IPS-15b (cell line): ENCODE results near the gene DDX10.
"Not testable (repeated sequence)": the region's sequence is repeated elsewhere in the genome, so short reads cannot be mapped to it uniquely, and the experiment has no call there.

Experiments used
- H3K27me3 ChIP-seq: one replicate; pipeline ENCODE4 v1.6.1; 2013; ENCODE audit warnings: low read length; ENCODE audit not compliant: control insufficient read depth, insufficient read depth
- H3K36me3 ChIP-seq: one replicate; pipeline ENCODE4 v1.6.1; 2013; ENCODE audit warnings: low read length; ENCODE audit not compliant: control insufficient read depth, insufficient read depth
- H3K4me1 ChIP-seq: one replicate; pipeline ENCODE4 v1.6.1; 2013; ENCODE audit warnings: mild to moderate bottlenecking, low read length; ENCODE audit not compliant: control insufficient read depth, insufficient read depth
- H3K4me3 ChIP-seq: one replicate; pipeline ENCODE4 v1.5.1; 2013; ENCODE audit warnings: low read depth, low read length
- H3K9ac ChIP-seq: one replicate; pipeline ENCODE4 v1.6.1; 2013; ENCODE audit warnings: low read depth, mild to moderate bottlenecking, low read length
- H3K9me3 ChIP-seq: one replicate; pipeline ENCODE4 v1.6.1; 2013; ENCODE audit warnings: mild to moderate bottlenecking, low read length; ENCODE audit not compliant: control insufficient read depth, insufficient read depth

The DDX10 gene

GRCh38 chr11:108635106-108635505, 29.8 kb upstream of the DDX10 start:
- Histone ChIP-seq H3K27me3 (no peaks in the 10 kb centered on the region), H3K4me1 (no peaks in the 10 kb centered on the region), H3K9me3 (no peaks in the 10 kb centered on the region), H3K9ac (no peak overlapping the region), H3K36me3 (no peaks in the 10 kb centered on the region), H3K4me3 (no peak overlapping the region)

- H3K36me3 ChIP-seq: no peaks in the 10 kb centered on the region
- H3K9me3 ChIP-seq: no peaks in the 10 kb centered on the region
- H3K9ac ChIP-seq: no peak overlapping the region
- H3K4me1 ChIP-seq: no peaks in the 10 kb centered on the region
- H3K27me3 ChIP-seq: no peaks in the 10 kb centered on the region
- H3K4me3 ChIP-seq: no peak overlapping the region
Measured at GRCh38 chr11:108636222-108636621, 28.6 kb upstream of the DDX10 start.

- Histone ChIP-seq H3K36me3 (no peaks in the 10 kb centered on the region), H3K4me3 (no peak overlapping the region), H3K9me3 (no peaks in the 10 kb centered on the region), H3K4me1 (peaks cover under 1% of the 10 kb centered on the region), H3K27me3 (no peaks in the 10 kb centered on the region), H3K9ac (no peak overlapping the region)
Measured at GRCh38 chr11:108639146-108639545, 25.7 kb upstream of the DDX10 start.

- not testable (repeated sequence) for H3K4me1 ChIP-seq, H3K9ac ChIP-seq, H3K27me3 ChIP-seq, H3K9me3 ChIP-seq, H3K4me3 ChIP-seq, H3K36me3 ChIP-seq
Measured at GRCh38 chr11:108641752-108642151, 23.1 kb upstream of the DDX10 start.

- Histone ChIP-seq H3K9me3 (no peaks in the 10 kb centered on the region), H3K36me3 (no peaks in the 10 kb centered on the region), H3K27me3 (no peaks in the 10 kb centered on the region)
Measured at GRCh38 chr11:108643974-108644373, 20.9 kb upstream of the DDX10 start.

GRCh38 chr11:108645970-108646369, 18.9 kb upstream of the DDX10 start:
- Histone ChIP-seq H3K9ac (no peak overlapping the region), H3K4me1 (peaks cover 4% of the 10 kb centered on the region), H3K4me3 (no peak overlapping the region), H3K9me3 (no peaks in the 10 kb centered on the region), H3K36me3 (no peaks in the 10 kb centered on the region), H3K27me3 (no peaks in the 10 kb centered on the region)

More at GRCh38 chr11:108643974-108644373, 20.9 kb upstream of the DDX10 start:
- H3K4me3 ChIP-seq: no peak overlapping the region
- H3K9ac ChIP-seq: no peak overlapping the region
- H3K4me1 ChIP-seq: peaks cover 4% of the 10 kb centered on the region

GRCh38 chr11:108647387-108647700, 17.5 kb upstream of the DDX10 start:
- Histone ChIP-seq H3K36me3 (no peaks in the 10 kb centered on the region), H3K27me3 (no peaks in the 10 kb centered on the region), H3K4me1 (peaks cover 4% of the 10 kb centered on the region), H3K9ac (no peak overlapping the region), H3K4me3 (no peak overlapping the region), H3K9me3 (no peaks in the 10 kb centered on the region)

GRCh38 chr11:108647701-108648527, 17.0 kb upstream of the DDX10 start:
- H3K36me3 ChIP-seq: no peaks in the 10 kb centered on the region
- H3K4me3 ChIP-seq: no peak overlapping the region
- H3K4me1 ChIP-seq: peaks cover 4% of the 10 kb centered on the region
- no peaks in the 10 kb centered on the region for H3K9me3 ChIP-seq
- no peaks in the 10 kb centered on the region for H3K27me3 ChIP-seq
- H3K9ac ChIP-seq: no peak overlapping the region

- Histone ChIP-seq H3K9ac (no peak overlapping the region), H3K4me1 (peaks cover 4% of the 10 kb centered on the region), H3K4me3 (no peak overlapping the region), H3K27me3 (no peaks in the 10 kb centered on the region), H3K9me3 (no peaks in the 10 kb centered on the region), H3K36me3 (no peaks in the 10 kb centered on the region)
Measured at GRCh38 chr11:108648528-108648885, 16.4 kb upstream of the DDX10 start.

- H3K9me3 ChIP-seq, H3K27me3 ChIP-seq, H3K4me1 ChIP-seq, H3K4me3 ChIP-seq, H3K9ac ChIP-seq, H3K36me3 ChIP-seq: not testable (repeated sequence)
Measured at GRCh38 chr11:108654100-108654499, 10.8 kb upstream of the DDX10 start.

GRCh38 chr11:108654994-108655631, 9.8 kb upstream of the DDX10 start:
- H3K36me3 ChIP-seq: no peaks in the 10 kb centered on the region
- H3K27me3 ChIP-seq: no peaks in the 10 kb centered on the region
- H3K4me1 ChIP-seq: no peaks in the 10 kb centered on the region
- H3K9me3 ChIP-seq: no peaks in the 10 kb centered on the region
- H3K9ac ChIP-seq: no peak overlapping the region
- H3K4me3 ChIP-seq: no peak overlapping the region

- Histone ChIP-seq H3K4me3 (no peak overlapping the region), H3K9me3 (no peaks in the 10 kb centered on the region), H3K9ac (no peak overlapping the region), H3K27me3 (no peaks in the 10 kb centered on the region), H3K4me1 (peaks cover 7% of the 10 kb centered on the region), H3K36me3 (no peaks in the 10 kb centered on the region)
Measured at GRCh38 chr11:108662700-108663099, 2.2 kb upstream of the DDX10 start.
